ENCODE results near the gene DEF6. TPM values are rescaled to one million over a fixed set of nuclear protein-coding genes. Genes with fewer than 3 reads are reported as not detected.

DEF6 gene
- total RNA-seq, 1 donor from 2014 or later: 21.5 TPM

DNA sequence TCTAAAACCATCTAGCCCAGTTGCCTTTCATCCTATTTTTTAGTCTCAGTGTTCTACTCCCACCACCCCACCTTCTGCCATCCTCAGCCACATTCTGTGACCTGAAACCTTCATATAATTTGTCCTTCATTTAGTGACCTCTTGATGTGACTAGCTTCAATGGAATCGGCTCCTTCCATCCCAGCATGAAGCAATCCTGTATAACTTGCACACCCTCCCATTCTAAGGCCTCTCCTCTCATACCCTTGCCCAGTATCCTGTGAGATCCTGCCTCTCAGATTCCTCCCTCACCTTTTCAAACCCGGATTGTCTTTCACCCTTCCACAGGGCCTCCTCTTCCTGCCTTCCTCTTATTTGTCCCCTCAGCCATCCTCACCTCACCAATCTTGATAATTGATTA is 35.0 kb upstream of the DEF6 start:
- Histone ChIP-seq H3K4me1 (peaks cover 39% of the 10 kb centered on the region), H3K9me3 (no peaks in the 10 kb centered on the region), H3K36me3 (no peaks in the 10 kb centered on the region), H3K4me3 (no peak overlapping the region), H3K27ac (no peak overlapping the region), H3K27me3 (ENCODE audit: low read depth) (no peaks in the 10 kb centered on the region)
- ATAC-seq: no peak
- intact Hi-C loops (cut with DNase I): no loop called here
- TF ChIP-seq, protein P1, sequence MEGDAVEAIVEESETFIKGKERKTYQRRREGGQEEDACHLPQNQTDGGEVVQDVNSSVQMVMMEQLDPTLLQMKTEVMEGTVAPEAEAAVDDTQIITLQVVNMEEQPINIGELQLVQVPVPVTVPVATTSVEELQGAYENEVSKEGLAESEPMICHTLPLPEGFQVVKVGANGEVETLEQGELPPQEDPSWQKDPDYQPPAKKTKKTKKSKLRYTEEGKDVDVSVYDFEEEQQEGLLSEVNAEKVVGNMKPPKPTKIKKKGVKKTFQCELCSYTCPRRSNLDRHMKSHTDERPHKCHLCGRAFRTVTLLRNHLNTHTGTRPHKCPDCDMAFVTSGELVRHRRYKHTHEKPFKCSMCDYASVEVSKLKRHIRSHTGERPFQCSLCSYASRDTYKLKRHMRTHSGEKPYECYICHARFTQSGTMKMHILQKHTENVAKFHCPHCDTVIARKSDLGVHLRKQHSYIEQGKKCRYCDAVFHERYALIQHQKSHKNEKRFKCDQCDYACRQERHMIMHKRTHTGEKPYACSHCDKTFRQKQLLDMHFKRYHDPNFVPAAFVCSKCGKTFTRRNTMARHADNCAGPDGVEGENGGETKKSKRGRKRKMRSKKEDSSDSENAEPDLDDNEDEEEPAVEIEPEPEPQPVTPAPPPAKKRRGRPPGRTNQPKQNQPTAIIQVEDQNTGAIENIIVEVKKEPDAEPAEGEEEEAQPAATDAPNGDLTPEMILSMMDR (IDR thresholded peaks at IDR 0.05): no peak
- DNase-seq: no peak

DNA sequence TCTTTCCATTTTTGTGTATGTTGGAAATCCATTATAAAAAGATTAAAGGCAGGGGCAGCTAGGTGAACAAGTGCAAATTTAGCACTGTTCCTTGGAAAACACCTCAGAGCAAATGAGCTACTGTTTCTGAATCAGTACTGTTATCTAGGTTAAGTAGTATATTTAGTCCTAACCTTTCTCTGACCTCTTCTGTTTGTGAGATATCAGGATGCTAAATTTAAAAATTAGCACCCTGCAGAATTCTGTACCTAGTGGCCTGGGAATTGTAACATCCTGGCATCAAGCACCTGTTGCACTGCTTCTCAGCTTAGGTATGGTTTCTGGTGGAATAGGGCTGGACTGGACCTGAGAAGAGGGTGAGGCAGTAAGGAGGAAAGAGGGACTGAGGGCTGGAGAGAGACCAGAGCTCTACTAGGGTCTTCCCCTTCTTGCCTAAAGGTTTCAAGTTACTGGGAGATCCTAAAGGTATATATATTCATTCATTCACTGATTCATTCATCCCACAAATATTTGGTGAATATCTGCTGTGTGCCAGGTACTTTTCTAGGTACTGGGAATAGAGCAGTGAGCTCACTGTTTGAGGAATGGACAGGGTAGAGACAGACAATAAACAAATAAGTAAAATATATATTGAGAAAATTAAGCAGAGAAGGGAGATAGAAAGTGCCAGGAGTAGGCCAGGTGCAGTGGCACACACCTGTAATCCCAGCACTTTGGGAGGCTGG is 32.9 kb upstream of the DEF6 start:
- no peak for ATAC-seq
- TF ChIP-seq, protein P1 (IDR thresholded peaks at IDR 0.05): no peak
- H3K27me3 ChIP-seq (ENCODE audit: low read depth): no peaks in the 10 kb centered on the region
- intact Hi-C loops (cut with DNase I): no loop called here
- H3K4me3 ChIP-seq: no peak overlapping the region
- no peaks in the 10 kb centered on the region for H3K36me3 ChIP-seq
- peaks cover 26% of the 10 kb centered on the region for H3K4me1 ChIP-seq
- no peaks in the 10 kb centered on the region for H3K9me3 ChIP-seq
- DNase-seq: no peak
- no peak overlapping the region for H3K27ac ChIP-seq

DNA sequence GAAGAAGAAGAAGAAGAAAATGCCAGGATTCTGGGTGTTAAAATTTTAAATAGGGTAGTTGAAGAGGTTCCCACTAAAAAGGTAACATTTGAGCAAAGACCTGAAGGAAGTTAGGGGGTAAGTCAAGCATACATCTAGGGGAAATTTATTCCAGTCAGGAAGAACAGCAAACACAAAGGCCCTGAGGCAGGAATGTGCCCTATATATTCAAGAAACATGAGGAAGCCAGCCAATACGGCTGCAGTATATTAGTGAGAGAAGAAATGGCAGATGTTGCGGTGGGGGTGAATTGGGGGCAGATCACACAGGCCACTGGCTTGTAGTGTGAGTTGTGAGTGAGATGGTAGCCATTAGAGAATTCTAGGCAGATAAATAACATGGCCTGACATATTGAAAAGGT is 32.1 kb upstream of the DEF6 start:
- intact Hi-C loops (cut with DNase I): no loop called here
- TF ChIP-seq, protein P1 (IDR thresholded peaks at IDR 0.05): no peak
- H3K9me3 ChIP-seq: no peaks in the 10 kb centered on the region
- DNase-seq (no peak), ATAC-seq (no peak)
- peaks cover 22% of the 10 kb centered on the region for H3K4me1 ChIP-seq
- H3K27ac ChIP-seq: no peak overlapping the region
- no peaks in the 10 kb centered on the region for H3K36me3 ChIP-seq
- H3K4me3 ChIP-seq: no peak overlapping the region
- no peaks in the 10 kb centered on the region for H3K27me3 ChIP-seq (ENCODE audit: low read depth)

DNA sequence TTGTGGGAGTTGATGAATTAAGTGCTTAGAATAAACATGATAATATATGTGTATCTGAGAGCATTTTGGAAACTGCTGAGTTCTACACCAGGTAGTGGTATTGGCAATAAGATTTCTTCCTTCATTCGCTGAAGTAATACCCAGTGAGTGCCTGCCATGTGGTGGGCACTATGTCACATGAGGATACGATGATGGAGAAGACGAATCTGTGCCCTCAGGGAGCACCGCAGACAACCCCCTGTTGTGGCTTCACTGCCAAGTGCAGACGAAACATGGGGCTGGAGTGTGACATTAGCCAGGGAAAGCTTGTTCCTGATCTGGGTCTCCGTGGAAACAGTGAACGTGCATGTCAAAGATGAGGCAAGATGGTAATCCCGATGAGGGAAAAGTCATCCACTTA is 30.2 kb upstream of the DEF6 start:
- DNase-seq: no peak
- Histone ChIP-seq H3K27me3 (ENCODE audit: low read depth) (no peaks in the 10 kb centered on the region), H3K4me1 (peaks cover 13% of the 10 kb centered on the region), H3K27ac (no peak overlapping the region), H3K4me3 (no peak overlapping the region), H3K36me3 (no peaks in the 10 kb centered on the region), H3K9me3 (no peaks in the 10 kb centered on the region)
- no peak for ATAC-seq
- TF ChIP-seq, protein P1 (IDR thresholded peaks at IDR 0.05): no peak
- intact Hi-C loops (cut with DNase I): no loop called here

DNA sequence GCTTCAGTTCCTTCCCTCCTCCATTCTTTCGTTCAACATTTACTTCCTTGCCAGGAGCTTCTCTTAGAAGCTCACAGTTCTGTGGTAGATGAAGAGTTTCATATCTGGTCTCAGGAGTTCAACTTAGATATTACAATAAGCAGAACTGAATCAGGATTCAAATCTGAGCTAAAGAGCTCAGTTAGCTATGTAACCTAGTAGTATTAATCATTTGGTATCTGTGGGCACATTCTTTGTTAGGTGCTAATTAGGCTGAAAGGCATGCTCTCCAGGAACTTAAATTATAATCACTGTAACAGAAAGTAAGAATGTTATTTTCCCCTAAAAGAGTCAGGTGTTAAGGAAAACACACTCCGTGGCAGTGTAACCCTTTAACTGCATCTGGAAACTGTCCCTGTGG is 29.7 kb upstream of the DEF6 start:
- intact Hi-C loops (cut with DNase I): no loop called here
- H3K4me1 ChIP-seq: peaks cover 11% of the 10 kb centered on the region
- H3K27me3 ChIP-seq (ENCODE audit: low read depth): no peaks in the 10 kb centered on the region
- DNase-seq (no peak), ATAC-seq (no peak)
- H3K36me3 ChIP-seq: no peaks in the 10 kb centered on the region
- H3K4me3 ChIP-seq: no peak overlapping the region
- no peak overlapping the region for H3K27ac ChIP-seq
- TF ChIP-seq, protein P1 (IDR thresholded peaks at IDR 0.05): no peak
- H3K9me3 ChIP-seq: no peaks in the 10 kb centered on the region

All from lower lobe of right lung (tissue), 2 donors.